Suppressor macrophage treated with lipopolysaccharide for 4 hours (primary cell): ENCODE data around the gene PPIC.

Experiments used
- DNase-seq: peaks from one replicate; pipeline ENCODE4 v3.0.0-alpha.2; 2020

The PPIC gene

DNA sequence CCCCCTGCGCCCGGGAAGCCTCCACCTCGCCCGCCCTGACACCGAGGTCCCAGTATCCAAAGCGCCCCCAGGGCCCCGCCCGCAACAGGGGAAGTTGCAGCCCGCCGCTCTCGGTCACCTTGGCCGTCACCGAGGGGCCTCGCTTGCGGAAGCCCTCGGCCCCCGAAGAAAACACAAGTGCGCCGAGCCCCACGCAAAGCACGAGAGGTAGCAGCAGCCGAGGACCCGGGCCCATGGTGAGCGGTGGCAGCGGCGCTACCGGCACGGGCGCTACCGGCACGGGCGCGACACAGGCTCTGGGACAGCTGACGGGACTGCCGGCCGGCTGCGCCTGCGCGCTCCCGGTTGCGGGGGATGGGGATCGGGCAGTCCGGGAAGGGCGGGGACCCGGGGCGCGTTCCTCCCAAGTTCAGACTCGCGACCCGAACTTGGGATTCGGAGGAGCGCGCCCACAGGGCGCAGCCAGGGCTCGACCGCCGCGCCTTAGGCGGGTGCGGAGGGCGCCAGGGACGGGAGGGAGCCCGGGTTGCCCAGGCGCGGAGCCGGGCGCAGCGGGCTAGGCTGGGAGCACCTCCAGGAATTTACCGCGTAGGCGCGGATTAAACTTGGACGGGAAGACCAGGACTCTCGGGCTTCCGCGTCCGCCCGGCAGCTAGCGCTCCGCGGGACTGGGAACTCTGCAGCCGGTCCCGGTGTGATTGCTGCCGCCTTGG lies at the start of gene PPIC:
Gene PPIC (minus strand): TSS at position 335 of the 713 bp plus-strand sequence. CDS start 100 bp downstream, at position 235.
- peak; percentile 65 for DNase-seq

DNA sequence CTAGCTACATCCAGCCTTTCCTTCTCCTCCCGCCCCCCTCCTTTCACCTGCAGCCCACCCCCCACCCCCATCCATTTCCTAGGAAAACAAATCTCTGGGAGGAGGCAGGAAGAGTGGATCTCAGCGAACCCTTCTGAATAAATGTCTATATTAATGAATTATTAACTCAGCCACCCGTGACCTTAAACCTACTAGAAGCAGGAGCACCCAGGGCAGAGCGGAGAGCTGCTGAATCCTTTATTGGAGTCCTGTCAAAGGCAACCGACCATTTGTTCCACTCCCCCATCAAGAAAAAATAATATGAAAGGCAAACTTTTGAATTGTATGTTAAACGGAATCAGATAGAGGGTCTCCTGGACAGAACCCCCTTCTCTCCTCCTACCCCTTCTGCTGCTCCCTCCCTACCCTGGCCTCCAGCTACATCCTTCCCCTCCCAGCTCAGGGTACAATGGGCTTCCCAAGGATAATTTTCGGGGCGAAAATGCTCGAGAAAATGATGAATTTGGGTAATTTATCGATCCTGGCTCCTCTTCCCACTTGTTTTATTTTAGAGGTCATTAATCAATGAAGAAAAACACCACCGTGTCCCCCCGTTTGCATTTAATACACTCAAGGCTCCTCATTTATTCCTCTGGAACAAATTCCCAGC lies 49.2 kb upstream of the PPIC start:
- DNase-seq: no peak

DNA sequence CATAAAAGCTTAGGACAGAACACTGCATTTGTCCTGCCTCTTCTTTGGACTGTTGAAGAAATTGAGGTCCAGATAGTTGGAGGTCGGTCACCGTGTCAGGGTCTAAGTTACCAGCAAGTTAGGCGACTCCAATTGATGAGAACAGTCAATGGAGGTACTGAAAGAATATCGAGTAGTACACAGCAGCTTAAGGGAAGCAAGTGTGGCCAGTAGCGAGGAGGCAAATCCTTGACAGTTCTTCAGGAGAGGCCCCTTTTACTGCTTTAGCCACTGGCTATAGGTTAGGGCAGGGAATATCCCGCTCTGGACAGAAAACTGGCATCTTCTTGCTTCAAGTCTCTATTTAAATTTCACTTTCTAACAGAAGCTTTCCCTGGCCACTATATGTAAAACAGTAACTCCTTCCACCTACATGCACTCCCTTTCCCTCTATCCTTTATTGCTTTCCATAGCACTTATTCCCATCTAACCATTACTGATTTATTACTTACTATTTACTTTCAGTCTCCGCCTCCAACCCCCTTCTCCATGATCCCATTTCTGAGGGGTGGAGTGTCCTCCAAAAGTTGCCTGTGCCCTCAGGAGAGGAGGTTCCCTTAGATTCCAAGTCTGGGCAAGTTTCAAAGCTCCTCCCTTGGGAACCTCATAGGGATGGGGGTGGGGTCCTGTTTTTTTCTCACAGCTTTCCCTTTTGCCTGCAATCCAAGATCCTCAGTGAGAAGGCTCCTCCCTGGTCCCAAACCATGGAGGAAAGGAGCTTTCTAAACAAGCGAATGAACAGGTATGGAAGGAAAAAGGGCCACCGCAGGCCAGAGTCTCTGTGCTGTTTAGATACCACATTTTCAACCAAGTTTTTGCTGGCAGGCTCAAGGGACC lies 48.4 kb upstream of the PPIC start:
- no peak for DNase-seq

DNA sequence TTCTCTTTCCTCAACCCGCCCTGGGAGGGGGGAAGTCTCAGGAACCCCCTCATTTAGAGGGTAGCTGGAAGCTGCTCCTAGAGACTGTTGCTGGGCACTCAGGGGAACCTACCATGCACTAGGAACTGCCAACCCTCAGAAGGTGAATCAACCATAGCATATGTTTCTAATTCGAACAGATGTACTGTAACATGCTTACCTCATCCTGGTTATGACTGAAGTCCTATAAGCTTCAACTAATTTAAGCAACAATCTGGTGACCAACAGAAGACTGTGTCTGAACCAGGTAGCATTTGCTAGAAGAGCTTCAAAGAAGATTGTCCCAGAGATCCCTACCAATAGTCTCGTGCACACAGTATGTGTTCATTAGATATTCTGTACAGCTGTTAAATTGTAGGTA lies 46.8 kb upstream of the PPIC start:
- no peak for DNase-seq

DNA sequence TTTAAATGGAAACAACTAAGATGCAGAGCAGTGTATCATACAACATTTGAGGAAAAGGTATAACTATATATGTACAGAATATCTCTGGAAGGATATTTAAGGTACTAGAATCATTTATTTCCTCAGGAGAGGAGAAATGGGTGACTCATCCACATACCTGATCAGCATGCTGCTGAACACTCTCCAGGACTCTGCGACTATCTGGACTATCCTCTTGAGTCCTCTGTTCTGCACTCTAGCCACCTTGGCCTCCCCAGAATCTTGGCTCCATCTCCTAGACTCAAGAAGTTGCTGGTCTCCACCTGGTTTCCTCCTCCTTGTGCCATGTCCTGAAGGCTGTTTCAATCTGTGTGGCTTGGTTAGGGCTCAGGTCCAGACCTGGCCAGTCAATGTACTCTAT lies 43.7 kb upstream of the PPIC start:
- no peak for DNase-seq

DNA sequence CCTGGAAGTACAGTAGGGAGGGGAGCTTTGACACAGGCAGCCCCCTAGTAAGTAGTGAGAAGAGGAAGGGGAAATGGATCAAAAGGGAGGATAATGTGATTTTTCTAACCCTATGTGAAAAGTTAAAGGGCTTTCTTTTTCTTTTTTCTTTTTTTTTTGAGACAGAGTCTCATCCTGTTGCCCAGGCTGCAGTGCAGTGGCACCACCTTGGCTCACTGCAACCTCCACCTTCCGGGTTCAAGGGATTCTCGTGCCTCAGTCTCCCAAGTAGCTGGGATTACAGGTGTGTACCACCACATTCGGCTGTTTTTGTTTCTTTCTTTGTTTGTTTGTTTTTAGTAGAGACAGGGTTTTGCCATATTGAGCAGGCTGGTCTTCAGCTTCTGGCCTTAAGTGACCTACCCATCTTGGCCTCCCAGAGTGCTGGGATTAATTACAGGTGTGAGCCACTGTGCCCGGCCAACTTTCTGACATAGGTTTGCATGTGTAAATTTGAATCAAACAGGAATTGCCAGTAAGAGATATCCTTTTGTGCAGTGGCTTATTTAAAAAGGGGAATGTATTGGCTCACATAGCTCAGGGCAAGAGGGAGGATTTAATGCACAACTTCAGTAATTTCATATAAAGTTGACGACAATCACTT lies 39.1 kb upstream of the PPIC start:
- DNase-seq: no peak

DNA sequence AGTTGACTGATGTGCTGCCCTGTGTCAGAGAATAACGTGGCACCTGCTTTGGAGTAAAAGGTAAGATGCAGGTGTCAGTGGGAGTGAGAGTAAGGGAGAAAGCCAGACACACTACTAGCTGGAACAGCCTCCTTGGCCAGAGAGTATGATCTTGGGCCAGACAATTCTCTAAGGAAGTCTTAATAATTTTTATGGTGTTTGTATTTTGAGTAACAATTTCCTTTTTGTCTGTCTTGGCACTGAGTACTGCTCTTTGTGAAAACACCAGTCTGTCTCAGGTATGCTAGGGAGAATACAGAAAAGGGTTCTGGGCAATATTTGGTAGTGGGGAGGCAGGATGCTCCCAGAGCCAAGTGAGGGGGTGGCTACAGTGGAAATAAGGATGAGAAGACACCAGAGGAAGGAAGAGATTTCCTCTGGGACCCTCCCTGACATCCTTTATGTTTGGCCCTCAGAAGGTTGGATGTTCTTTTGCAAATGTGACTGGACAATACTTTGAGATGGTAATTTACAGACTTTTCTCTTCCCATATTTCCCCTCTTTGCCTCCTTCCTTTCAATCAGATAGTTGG lies 31.9 kb upstream of the PPIC start:
- DNase-seq: no peak

DNA sequence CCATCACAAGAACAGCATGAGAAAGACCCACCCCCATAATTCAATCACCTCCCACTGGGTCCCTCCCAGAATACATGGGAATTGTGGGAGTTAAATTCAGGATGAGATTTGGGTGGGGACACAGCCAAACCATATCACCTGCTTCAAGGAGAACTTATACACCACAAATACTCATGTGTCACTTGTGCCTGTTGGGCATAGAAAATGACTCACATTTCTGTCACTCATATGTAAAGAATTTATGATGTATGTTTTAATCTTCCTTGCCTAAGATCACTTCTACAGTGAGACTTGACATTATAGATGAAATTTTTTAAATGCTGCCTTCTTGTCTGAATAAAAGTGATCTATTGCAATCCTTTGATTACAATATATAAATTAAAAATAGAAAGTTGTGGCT lies 29.5 kb upstream of the PPIC start:
- no peak for DNase-seq

DNA sequence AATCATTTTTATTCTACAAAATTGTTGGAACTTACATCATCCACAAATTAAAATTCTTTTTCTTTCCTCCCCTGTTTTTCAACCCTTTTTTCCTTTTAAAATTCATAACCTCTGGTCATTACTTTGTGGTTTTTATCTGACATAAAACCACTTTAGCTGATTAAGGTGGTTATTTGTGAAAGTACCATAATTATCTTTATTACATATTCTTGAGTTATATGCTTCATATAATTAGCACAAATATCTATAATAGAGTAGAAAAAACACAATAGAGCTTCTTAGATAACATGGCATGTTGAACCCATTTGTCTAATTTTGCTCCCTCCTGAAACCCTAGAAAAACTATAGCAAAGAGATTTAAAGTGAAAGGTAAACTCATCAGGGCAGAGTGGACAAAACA lies 22.9 kb upstream of the PPIC start:
- no peak for DNase-seq

DNA sequence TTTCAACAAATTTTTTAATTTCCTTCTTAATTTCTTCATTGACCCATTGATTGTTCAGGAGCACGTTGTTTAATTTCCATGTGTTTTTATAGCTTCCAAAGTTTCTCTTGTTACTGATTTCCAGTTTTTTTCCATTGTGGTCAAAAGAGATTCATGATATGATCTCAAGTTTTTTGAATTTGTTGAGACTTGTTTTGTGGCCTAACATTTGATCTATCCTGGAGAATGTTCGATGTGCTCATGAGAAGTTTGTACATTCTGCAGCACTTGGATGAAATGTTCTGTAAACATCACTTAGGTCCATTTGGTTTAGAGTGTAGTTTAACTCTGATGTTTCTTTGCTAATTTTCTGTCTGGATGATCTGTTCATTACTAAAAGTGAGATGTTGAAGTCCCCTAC lies 14.7 kb upstream of the PPIC start:
- no peak for DNase-seq

DNA sequence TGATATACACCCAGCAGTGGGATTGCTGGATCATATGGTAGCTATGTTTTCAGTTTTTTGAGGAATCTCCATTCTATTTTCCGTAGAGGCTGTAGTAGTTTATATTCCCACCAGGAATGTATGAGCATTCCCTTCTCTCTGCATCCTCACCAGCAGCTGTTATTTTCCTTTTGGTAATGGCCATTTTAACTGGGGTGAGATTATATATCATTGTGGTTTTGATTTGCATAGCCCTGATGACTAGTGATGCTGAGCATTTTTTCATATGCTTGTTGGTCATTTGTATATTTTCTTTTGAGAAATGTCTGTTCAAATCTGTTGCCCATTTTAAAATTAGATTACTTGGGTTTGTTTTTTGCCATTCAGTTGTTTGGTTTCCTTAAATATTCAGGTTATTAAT lies 11.2 kb upstream of the PPIC start:
- no peak for DNase-seq

DNA sequence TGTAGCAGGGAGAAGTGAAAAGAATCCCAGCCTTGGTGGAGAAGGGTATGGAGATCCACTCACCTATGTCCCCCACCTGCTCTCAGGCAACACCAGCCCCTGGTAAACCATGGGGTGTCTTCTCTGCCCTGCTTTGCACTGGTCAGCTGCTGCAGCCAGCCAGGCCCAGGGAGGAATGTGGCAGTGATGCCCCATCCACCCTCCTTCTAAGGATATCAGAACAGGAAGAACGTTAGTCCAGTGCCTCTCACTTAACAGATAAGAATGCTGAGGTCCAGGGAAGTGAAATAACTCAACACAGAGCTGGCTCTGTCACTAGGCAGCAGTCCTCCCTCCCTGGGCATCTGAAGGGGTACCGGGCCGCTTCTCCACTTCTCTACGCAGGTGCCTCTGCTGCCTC lies 9.7 kb upstream of the PPIC start:
- no peak for DNase-seq

DNA sequence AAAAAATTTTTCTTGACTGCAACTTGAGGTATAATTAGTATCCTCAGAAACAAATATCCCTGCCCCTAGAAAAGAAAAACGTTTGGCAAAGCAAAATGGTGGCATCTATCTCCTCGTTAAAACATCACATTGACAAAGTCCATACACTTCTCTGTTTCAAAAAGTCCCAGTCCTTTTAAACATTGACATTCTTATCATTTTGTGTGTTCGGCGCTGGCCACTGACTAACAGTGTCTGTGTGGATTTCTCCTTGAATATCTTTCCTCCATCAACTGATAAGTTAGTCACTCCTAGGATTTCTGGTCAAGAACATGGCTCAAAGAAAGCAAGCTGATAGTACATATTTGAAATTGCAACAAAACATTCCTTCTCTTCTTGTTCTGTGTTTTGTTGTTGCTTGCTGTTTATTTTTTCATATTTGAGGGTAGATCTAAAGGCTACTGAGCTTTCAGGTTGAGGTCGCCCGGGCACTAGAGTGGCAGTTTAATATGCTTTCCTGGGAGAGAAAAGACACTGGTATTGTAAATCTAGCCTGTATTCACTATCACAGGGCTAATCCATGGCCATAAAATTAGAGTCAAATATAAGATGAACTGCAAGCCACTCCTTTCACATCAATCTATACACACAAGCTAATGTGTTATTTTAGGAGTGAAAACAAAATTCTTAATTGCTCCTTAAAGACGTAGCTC lies 8.5 kb upstream of the PPIC start:
- no peak for DNase-seq

DNA sequence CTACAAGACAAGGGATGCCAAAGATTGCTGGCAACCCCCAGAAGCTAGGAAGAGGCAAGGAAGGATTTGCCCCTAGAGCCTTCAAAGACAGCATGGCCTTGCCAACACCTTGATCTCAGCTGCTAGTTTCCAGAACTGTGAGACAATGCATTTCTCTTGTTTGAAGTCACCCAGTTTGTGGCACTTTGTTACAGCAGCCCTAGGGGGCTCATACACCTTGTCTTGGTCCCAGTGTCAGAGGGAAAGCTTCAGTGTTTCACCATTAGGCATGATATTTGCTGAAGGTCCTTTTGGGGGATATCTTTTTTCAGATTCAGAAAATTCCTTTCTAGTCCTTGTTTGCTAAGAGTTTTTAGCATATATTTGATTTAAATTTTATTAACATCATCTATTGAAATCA lies 3.1 kb upstream of the PPIC start:
- no peak for DNase-seq

DNA sequence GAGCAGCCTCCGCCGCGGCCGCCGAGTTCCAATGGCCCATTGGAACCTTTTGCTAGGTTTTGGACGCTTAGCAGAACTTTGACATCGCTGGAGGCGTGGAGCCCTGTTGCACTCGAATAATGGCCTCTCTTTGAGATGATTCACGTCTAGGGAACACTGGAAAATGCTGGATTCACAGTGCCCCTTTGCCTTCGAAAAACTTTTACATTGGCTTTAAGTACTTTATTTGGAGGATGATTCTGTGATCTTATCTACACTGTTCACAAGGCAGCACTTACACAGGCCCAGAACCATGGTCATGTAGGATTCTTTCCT lies 536 bp upstream of the PPIC start:
- no peak for DNase-seq

DNA sequence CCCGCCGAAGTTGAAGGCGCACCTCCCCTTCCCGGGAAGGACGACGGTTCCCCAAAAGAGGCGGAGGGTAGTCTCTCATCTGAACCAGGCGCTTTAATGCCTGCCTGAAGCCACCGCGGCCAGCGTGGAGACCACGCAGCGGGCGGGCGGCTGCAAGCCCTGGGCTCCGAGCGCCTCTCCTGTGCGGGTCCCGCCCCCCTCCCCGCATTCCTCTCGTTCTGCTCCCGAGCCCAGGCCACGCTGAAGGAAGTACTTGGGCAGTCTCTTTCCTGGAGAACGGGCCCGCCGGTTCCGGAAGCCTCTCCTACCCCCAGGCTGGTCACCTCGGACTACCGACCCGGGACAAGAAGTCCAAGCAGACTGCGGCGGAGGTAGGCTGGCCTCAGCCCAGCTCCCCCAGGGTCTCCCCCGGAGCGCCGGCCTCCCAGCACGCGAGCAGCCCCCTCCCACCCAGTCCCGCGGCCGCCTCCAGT lies 571 bp downstream of the PPIC start:
- DNase-seq: peak; percentile 11

DNA sequence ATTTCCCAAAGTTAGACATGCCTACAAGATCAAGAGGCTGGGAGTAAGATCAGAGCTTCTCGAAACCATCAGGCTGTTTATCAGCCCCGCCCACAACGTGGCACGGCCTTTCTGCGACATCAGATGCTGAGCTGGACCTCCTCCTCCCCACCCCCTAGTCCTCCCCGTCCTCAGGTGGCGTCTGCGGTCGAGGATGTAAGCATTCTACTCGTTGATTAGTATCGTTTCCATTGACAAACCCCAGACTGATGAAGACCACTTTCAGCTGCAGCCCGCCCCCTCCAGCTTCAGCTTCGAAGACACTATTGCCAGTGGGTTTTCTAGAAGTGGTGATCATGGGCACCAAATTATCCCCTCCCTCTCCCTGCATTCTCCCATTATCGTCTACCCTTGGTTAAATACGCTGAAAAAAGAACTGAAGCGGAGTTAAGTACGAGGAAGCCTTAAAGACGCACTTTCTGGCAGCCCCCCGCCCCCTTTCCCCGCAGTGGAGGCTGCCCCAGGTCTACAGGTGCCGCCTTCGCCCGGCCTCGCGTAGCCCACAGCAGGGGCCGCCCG lies 1.1 kb downstream of the PPIC start:
- peak; percentile 25 for DNase-seq

DNA sequence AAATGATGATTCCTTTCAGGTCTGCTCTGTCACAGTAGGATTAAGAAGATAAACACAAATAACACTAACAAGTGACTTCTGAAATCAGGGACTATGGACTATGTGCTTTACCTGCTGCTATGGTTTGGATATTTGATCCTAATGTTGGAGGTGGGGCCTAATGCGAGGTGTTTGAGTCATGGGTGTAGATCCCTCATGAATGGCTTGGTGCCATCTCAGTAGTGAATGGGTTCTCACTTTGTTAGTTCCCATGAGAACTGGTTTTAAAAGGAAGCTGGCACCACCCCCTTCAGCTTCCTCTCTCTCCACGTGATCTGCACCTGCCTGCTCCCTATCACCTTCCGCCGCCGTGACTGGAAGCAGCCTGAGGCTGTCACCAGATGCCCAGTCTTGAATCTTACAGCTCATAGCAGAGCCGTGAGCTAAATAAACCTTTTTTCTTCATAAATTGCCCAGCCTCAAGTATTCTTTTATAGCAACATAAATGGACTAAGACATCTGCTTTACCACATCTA lies 3.3 kb downstream of the PPIC start:
- no peak for DNase-seq

DNA sequence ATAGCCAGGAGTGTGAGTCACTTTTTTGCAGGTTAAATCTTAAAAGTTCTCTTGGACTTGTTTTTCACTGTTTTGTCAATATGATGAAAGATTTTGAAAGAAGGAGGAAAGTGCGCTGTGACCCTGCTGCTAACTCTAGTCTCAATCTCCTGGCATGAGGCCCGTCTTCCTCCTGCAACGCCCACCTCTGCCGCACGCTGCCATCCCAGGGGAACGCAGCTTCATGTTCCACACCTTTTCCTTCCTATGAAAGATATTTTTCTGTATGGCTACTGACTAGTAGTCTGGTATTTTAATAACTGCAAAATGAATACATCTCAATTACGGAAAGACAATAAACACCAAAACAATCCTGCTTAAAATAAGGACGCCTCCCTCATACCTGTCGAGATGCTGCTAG lies 8.3 kb downstream of the PPIC start:
- no peak for DNase-seq

DNA sequence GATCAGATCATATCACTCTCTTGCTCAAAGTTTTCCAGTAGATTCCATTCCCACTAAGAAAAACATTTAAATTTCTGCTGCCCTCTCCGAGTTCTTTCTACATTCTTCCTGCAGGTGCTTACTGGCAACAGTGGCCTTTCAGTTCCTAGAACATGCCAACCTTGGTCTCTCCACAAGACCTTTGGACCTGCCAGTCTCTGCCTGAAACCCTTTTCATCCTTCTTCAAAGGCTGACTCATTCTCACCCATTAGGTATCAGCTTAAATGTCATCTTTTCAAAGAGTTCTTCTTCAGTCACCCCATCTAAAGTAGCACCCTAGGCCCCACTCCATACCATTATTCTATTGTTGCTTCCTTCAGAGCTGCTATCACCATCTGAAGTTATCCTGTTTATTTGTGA lies 21.8 kb downstream of the PPIC start:
- no peak for DNase-seq

DNA sequence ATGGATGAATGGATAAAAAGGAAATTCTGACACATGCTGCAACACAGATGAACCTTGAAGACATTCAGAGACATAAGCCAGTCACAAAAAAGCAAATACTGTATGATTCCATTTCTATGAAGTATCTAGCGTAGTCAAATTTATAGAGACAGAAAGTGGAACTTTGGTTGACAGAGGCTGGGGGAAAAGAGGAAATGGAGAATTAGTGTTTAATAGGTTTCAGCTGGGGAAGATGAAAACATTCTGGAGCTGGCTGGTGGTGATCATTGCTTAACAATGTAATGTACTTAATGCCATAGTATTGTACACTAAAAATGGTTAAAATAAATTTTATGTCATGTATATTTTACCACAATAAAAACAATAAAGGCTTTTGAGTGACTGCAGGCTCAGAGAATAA lies 24.2 kb downstream of the PPIC start:
- peak; percentile 12 for DNase-seq

DNA sequence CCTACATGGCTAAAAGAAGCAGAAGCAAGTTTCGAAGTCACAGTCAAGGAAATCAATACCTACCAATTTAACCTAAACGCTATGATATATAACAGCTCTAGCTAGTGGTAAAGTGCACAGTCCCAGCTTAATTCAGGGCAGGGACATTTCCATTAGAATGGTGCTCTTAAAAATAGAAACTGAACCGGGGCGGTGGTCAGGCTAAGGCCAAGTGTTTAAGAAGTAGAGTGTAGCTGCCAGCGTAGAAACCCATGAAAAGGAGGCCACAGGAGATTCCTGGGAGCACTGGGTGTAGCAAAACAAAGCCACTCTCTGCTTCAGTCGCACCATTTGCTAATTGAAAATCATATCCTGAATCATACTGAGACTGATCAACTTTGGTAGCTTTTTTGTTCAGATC lies 28.8 kb downstream of the PPIC start:
- DNase-seq: no peak
